ENCODE measurements around the gene CACNA2D4.

Gene CACNA2D4

GRCh38 chr12:1769809-1770494 lies 148.5 kb downstream of the CACNA2D4 start:
- DNase-seq (ENCODE audit: extremely low read depth, insufficient read length), result no peak
- Histone ChIP-seq H3K36me3 (ENCODE audit: control insufficient read depth, insufficient read depth, low read length) (no peaks in the 10 kb centered on the region; the same call in none of the 2 replicates), H3K4me3 (replicated peaks; ENCODE audit: low read depth, low read length) (no peak overlapping the region), H3K27me3 (replicated peaks; ENCODE audit: control insufficient read depth, insufficient read depth, low read length) (no peaks in the 10 kb centered on the region)
- no peak for TF ChIP-seq CTCF (IDR thresholded peaks at IDR 0.05; ENCODE audit: insufficient read depth, low read length, poor library complexity, severe bottlenecking)

- TF ChIP-seq CTCF (IDR thresholded peaks at IDR 0.05; ENCODE audit: insufficient read depth, low read length, poor library complexity, severe bottlenecking), result no peak
- no peaks in the 10 kb centered on the region; the same call in none of the 2 replicates for H3K36me3 ChIP-seq (ENCODE audit: control insufficient read depth, insufficient read depth, low read length)
- no peak for DNase-seq (ENCODE audit: extremely low read depth, insufficient read length)
- H3K27me3 ChIP-seq (replicated peaks; ENCODE audit: control insufficient read depth, insufficient read depth, low read length), result no peaks in the 10 kb centered on the region
- no peak overlapping the region for H3K4me3 ChIP-seq (replicated peaks; ENCODE audit: low read depth, low read length)
Observed at GRCh38 chr12:1768615-1769014, 149.8 kb downstream of the CACNA2D4 start.

- TF ChIP-seq CTCF (IDR thresholded peaks at IDR 0.05; ENCODE audit: insufficient read depth, low read length, poor library complexity, severe bottlenecking), result no peak
- Histone ChIP-seq H3K4me3 (replicated peaks; ENCODE audit: low read depth, low read length) (no peak overlapping the region), H3K36me3 (ENCODE audit: control insufficient read depth, insufficient read depth, low read length) (no peaks in the 10 kb centered on the region; the same call in 1 of the 2 replicates), H3K27me3 (replicated peaks; ENCODE audit: control insufficient read depth, insufficient read depth, low read length) (no peaks in the 10 kb centered on the region)
- no peak for DNase-seq (ENCODE audit: extremely low read depth, insufficient read length)
Observed at GRCh38 chr12:1767407-1768090, 150.9 kb downstream of the CACNA2D4 start.

GRCh38 chr12:1766110-1766509 lies 152.3 kb downstream of the CACNA2D4 start:
- no peak for TF ChIP-seq CTCF (IDR thresholded peaks at IDR 0.05; ENCODE audit: insufficient read depth, low read length, poor library complexity, severe bottlenecking)
- Histone ChIP-seq H3K27me3 (replicated peaks; ENCODE audit: control insufficient read depth, insufficient read depth, low read length) (no peaks in the 10 kb centered on the region), H3K36me3 (ENCODE audit: control insufficient read depth, insufficient read depth, low read length) (no peaks in the 10 kb centered on the region; the same call in 1 of the 2 replicates), H3K4me3 (replicated peaks; ENCODE audit: low read depth, low read length) (no peak overlapping the region)
- no peak for DNase-seq (ENCODE audit: extremely low read depth, insufficient read length)

- no peaks in the 10 kb centered on the region; the same call in 1 of the 2 replicates for H3K36me3 ChIP-seq (ENCODE audit: control insufficient read depth, insufficient read depth, low read length)
- TF ChIP-seq CTCF (IDR thresholded peaks at IDR 0.05; ENCODE audit: insufficient read depth, low read length, poor library complexity, severe bottlenecking), result no peak
- H3K27me3 ChIP-seq (replicated peaks; ENCODE audit: control insufficient read depth, insufficient read depth, low read length), result no peaks in the 10 kb centered on the region
- no peak for DNase-seq (ENCODE audit: extremely low read depth, insufficient read length)
- H3K4me3 ChIP-seq (replicated peaks; ENCODE audit: low read depth, low read length), result no peak overlapping the region
Observed at GRCh38 chr12:1763153-1763552, 155.3 kb downstream of the CACNA2D4 start.
